ENCODE data around the gene FAR1. TPM values are rescaled to one million over a fixed set of nuclear protein-coding genes. Genes with fewer than 3 reads are reported as not detected.
"Not testable (repeated sequence)": the region's sequence is repeated elsewhere in the genome, so short reads cannot be mapped to it uniquely, and the experiment has no call there.

FAR1 gene, protein sequence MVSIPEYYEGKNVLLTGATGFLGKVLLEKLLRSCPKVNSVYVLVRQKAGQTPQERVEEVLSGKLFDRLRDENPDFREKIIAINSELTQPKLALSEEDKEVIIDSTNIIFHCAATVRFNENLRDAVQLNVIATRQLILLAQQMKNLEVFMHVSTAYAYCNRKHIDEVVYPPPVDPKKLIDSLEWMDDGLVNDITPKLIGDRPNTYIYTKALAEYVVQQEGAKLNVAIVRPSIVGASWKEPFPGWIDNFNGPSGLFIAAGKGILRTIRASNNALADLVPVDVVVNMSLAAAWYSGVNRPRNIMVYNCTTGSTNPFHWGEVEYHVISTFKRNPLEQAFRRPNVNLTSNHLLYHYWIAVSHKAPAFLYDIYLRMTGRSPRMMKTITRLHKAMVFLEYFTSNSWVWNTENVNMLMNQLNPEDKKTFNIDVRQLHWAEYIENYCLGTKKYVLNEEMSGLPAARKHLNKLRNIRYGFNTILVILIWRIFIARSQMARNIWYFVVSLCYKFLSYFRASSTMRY
- 10 to 100 TPM in 3 of 4 donors, 1 to 10 TPM in 1; 8.0 to 17.0 (median 13.5) TPM for total RNA-seq

DNA sequence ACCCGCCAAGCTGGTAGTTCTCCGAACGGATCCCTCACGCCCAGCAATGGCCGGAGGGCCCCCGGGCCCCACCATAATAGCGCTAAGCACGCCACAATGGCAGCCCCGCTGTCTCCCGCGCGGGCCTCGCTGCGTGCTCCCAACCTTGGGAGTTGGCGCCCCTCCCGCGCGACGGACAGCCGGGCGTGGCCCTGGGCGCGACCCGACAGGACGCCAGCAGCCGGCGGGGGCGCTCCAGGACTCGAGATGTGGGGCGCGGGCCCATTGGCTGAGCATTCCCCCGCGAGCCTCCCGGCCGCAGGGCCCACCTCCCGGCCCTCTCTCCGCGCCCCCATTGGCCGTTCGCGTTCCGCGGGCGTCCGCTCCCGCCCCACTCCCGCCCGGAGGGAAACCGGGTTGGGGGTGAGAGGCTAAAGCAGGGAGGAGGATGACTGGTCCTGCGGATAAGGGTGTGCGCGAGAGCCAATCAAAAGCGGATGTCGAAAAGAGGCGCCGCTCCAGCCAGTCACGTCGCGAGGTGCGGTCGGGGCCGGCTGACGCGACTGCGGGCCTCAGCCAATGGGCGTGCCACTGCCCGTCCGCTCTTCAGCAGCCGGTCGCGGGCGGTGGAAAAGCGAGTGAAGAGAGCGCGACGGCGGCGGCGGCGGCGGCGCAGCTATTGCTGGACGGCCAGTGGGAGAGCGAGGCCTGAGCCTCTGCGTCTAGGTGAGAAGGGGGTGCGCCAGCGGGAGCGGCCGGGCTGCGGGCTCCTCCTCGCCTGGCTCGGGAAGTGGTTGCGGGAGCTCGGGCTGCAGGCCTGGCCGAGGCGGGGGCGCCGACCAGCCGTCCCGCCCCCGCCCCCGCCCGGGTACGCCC is at the start of gene FAR1:
Gene FAR1 (plus strand): TSS at position 567 of the 855 bp plus-strand sequence. CDS start 26,098 bp downstream, outside the sequence.
- TF ChIP-seq POLR2A (IDR thresholded peaks at IDR 0.05) = no peak
- TF ChIP-seq, protein P1, sequence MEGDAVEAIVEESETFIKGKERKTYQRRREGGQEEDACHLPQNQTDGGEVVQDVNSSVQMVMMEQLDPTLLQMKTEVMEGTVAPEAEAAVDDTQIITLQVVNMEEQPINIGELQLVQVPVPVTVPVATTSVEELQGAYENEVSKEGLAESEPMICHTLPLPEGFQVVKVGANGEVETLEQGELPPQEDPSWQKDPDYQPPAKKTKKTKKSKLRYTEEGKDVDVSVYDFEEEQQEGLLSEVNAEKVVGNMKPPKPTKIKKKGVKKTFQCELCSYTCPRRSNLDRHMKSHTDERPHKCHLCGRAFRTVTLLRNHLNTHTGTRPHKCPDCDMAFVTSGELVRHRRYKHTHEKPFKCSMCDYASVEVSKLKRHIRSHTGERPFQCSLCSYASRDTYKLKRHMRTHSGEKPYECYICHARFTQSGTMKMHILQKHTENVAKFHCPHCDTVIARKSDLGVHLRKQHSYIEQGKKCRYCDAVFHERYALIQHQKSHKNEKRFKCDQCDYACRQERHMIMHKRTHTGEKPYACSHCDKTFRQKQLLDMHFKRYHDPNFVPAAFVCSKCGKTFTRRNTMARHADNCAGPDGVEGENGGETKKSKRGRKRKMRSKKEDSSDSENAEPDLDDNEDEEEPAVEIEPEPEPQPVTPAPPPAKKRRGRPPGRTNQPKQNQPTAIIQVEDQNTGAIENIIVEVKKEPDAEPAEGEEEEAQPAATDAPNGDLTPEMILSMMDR (IDR thresholded peaks at IDR 0.05) = no peak
- intact Hi-C loops (cut with DNase I; ENCODE audit: low total_unique reads) = no loop called here
- peak within 1 kb of the TSS; percentile 72 for H3K4me3 ChIP-seq (ENCODE audit: low read depth, poor library complexity, severe bottlenecking)
- peak; percentile 95 to 99 for DNase-seq (ENCODE audit: low spot score in 2 of 2)
- 0% methylated on average over 31 of the region's 104 CpGs for WGBS, 2 donors

DNA sequence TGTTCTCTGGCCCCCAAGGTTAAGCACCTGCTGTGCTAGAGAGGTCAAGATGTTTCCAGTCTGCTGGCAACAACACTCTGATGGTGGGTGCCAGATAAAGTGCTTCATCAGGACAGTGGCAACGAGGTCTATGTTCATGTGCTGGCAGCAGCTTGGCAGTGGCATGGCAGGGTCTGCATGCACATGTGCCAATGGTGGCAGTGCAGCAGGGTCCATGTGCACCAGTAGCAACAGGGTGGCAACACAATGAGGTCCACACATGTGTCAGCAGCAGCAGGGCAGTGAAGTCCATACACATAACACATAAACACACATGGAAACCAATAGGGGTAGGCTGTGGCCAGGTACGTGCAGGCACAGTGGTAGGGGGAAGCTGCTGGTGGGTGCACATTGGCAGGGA is 48.4 kb upstream of the FAR1 start:
- no peak for DNase-seq (ENCODE audit: low spot score in 2 of 2)
- H3K4me3 ChIP-seq (ENCODE audit: low read depth, poor library complexity, severe bottlenecking) = no peak overlapping the region
- TF ChIP-seq POLR2A (IDR thresholded peaks at IDR 0.05) = no peak
- TF ChIP-seq, protein P1 (IDR thresholded peaks at IDR 0.05) = no peak
- WGBS, 2 donors = 58 to 74% methylated on average over 2 of the region's 2 CpGs
- intact Hi-C loops (cut with DNase I; ENCODE audit: low total_unique reads) = no loop called here

DNA sequence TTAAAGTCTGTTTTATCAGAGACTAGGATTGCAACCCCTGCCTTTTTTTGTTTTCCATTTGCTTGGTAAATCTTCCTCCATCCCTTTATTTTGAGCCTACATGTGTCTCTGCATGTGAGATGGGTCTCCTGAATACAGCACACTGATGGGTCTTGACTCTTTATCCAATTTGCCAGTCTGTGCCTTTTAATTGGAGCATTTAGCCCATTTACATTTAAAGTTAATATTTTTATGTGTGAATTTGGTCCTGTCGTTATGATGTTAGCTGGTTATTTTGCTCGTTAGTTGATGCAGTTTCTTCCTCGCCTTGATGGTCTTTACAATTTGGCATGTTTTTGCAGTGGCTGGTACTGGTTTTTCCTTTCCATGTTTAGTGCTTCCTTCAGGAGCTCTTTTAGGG is 41.6 kb upstream of the FAR1 start:
- 91 to 92% methylated on average over 3 of the region's 3 CpGs for WGBS, 2 donors
- DNase-seq (ENCODE audit: low spot score in 2 of 2); intact Hi-C loops (cut with DNase I; ENCODE audit: low total_unique reads); H3K4me3 ChIP-seq (ENCODE audit: low read depth, poor library complexity, severe bottlenecking): not testable (repeated sequence)

DNA sequence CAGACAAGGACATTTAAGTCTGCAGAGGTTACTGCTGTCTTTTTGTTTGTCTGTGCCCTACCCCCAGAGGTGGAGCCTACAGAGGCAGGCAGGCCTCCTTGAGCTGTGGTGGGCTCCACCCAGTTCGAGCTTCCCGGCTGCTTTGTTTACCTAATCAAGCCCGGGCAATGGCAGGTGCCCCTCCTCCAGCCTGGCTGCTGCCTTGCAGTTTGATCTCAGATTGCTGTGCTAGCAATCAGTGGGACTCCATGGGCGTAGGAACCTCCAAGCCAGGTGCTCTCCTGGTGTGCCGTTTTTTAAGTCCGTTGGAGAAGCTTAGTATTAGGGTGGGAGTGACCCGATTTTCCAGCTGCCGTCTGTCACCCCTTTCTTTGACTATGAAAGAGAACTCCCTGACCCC is 39.8 kb upstream of the FAR1 start:
- intact Hi-C loops (cut with DNase I; ENCODE audit: low total_unique reads); DNase-seq (ENCODE audit: low spot score in 2 of 2); H3K4me3 ChIP-seq (ENCODE audit: low read depth, poor library complexity, severe bottlenecking): not testable (repeated sequence)
- 69 to 76% methylated on average over 8 of the region's 8 CpGs for WGBS, 2 donors

DNA sequence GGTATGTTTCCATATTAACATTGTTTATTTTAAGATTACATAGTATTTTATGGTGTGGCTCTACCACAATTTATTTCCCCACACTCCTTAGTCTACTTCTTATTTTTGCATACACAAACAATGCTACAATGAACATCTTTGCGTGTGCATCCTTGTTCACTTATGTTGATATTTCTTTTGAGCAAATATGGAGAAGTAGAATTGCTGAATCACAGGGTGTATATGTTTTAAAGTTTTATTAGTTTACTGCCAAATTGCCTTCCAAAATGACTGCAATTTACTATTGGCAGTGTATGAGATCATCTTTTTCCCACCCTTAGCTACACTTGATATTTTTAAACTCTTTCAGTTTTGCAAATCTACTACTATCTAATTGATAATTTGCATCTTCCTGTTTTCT is 38.7 kb upstream of the FAR1 start:
- H3K4me3 ChIP-seq (ENCODE audit: low read depth, poor library complexity, severe bottlenecking) = no peak overlapping the region
- TF ChIP-seq, protein P1 (IDR thresholded peaks at IDR 0.05) = no peak
- no peak for TF ChIP-seq POLR2A (IDR thresholded peaks at IDR 0.05)
- intact Hi-C loops (cut with DNase I; ENCODE audit: low total_unique reads) = no loop called here
- 90 to 98% methylated on average over 1 of the region's 1 CpG for WGBS, 2 donors
- DNase-seq (ENCODE audit: low spot score in 2 of 2) = no peak

DNA sequence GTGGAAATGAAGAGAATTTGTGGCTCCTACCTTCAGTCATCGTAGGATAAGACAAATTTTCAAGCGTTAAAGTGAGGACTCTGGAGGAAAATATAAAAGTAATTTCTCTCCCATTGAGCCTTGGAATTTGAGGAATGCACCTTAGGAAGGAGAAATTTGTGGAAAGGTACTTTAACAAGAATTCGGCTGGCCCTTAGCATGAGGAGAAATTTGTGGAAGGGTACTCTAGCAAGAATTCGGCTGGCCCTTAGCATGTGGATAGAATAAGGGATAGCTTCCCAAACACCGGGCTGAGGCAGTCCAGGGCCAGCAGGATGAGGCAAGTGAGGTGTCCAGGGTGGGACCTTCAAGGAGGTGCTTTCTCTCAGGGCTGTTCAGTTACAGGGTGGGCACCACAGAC is 33.2 kb upstream of the FAR1 start:
- H3K4me3 ChIP-seq (ENCODE audit: low read depth, poor library complexity, severe bottlenecking) = no peak overlapping the region
- no peak for DNase-seq (ENCODE audit: low spot score in 2 of 2)
- 62 to 75% methylated on average over 5 of the region's 5 CpGs for WGBS, 2 donors
- TF ChIP-seq, protein P1 (IDR thresholded peaks at IDR 0.05) = no peak
- no peak for TF ChIP-seq POLR2A (IDR thresholded peaks at IDR 0.05)
- intact Hi-C loops (cut with DNase I; ENCODE audit: low total_unique reads) = no loop called here
